H1 (cell line): Measurements from ENCODE around the gene USH1C. TPM values are rescaled to one million over a fixed set of nuclear protein-coding genes. Genes with fewer than 3 reads are reported as not detected.
A peak's percentile ranks its signal among the peaks of the same experiment; 100 is the strongest.

Source experiments
- CTCF ChIA-PET: fragments of 300-600 bp; sonication (Branson Sonifier 250); formaldehyde crosslinking; loops from one replicate; lab custom pipeline; 2021; ENCODE audit not compliant: partially characterized antibody; lab: Charles Lee
- POLR2A ChIA-PET: fragments of 300-600 bp; sonication (Branson Sonifier 250); formaldehyde crosslinking; loops from one replicate; lab custom pipeline; 2021; ENCODE audit warnings: inconsistent platforms; ENCODE audit not compliant: partially characterized antibody; lab: Charles Lee
- DNase-seq, 2 experiments: peaks; one replicate each; pipeline versions ENCODE4 v3.0.0 to v3.0.0-alpha.2; 2010 to 2022; ENCODE audit warnings: low spot score in 2 of 2, low read depth in 1 of 2, mixed read lengths in 1 of 2
- FAIRE-seq: peaks from 2 replicates; lab custom pipeline; 2011; peaks lifted over from hg19 to GRCh38; lab: Jason Lieb, UNC
- H2AFZ ChIP-seq: 2 replicates; pipeline ENCODE4 v1.8.1; 2012; ENCODE audit warnings: low read length, inconsistent platforms
- H2AK5ac ChIP-seq: 2 replicates; pipeline ENCODE4 v1.6.1; 2013; ENCODE audit warnings: low read depth, low read length
- H2BK120ac ChIP-seq: replicated peaks from 2 replicates; pipeline ENCODE3; 2013; ENCODE audit warnings: low read depth, low read length, inconsistent platforms
- H2BK12ac ChIP-seq: 2 replicates; pipeline ENCODE4 v1.6.1; 2013; ENCODE audit warnings: low read depth, low read length
- H2BK15ac ChIP-seq: 2 replicates; pipeline ENCODE4 v1.6.1; 2013; ENCODE audit warnings: low read length
- H2BK20ac ChIP-seq: 2 replicates; pipeline ENCODE4 v1.6.1; 2013; ENCODE audit warnings: low read length
- H2BK5ac ChIP-seq: 2 replicates; pipeline ENCODE4 v1.6.1; 2013; ENCODE audit warnings: low read depth, low read length
- H3K14ac ChIP-seq: 2 replicates; pipeline ENCODE4 v1.6.1; 2013; ENCODE audit warnings: inconsistent platforms; ENCODE audit not compliant: insufficient read length
- H3K18ac ChIP-seq: 2 replicates; pipeline ENCODE4 v1.6.1; 2013; ENCODE audit warnings: low read length; ENCODE audit errors: extremely low read depth
- H3K23ac ChIP-seq: 2 replicates; pipeline ENCODE4 v1.6.1; 2013; ENCODE audit warnings: inconsistent platforms; ENCODE audit not compliant: insufficient read length
- H3K23me2 ChIP-seq: 2 replicates; pipeline ENCODE4 v1.6.1; 2013; ENCODE audit warnings: low read depth, low read length
- H3K27ac ChIP-seq: 2 replicates; pipeline ENCODE4 v1.6.1; 2011; ENCODE audit warnings: low read depth, low read length, inconsistent platforms
- H3K27me3 ChIP-seq, 4 experiments: replicated peaks in 1 of 4; 1 replicate in 1 of 4; 2 replicates in 3 of 4; pipeline versions ENCODE4 v1.6.1 to v1.8.1; 2011 to 2013; ENCODE audit warnings: low read length in 3 of 4, mild to moderate bottlenecking in 3 of 4, inconsistent platforms in 2 of 4, mixed read lengths in 2 of 4, moderate library complexity in 1 of 4; ENCODE audit not compliant: control insufficient read depth in 3 of 4, insufficient read depth in 3 of 4; ENCODE audit errors: extremely low read depth in 1 of 4
- H3K36me3 ChIP-seq, 4 experiments: 2 replicates each; pipeline versions ENCODE4 v1.6.1 to v1.8.1; 2011 to 2013; ENCODE audit warnings: mild to moderate bottlenecking in 4 of 4, low read length in 3 of 4, moderate library complexity in 2 of 4, control low read depth in 1 of 4, inconsistent platforms in 1 of 4; ENCODE audit not compliant: insufficient read depth in 4 of 4, control insufficient read depth in 2 of 4
- H3K4ac ChIP-seq: replicated peaks from 2 replicates; pipeline ENCODE3; 2013; ENCODE audit warnings: low read length, low read depth, mixed read lengths, inconsistent platforms; ENCODE audit not compliant: insufficient read length
- H3K4me1 ChIP-seq, 4 experiments: replicated peaks in 1 of 4; 1 replicate in 1 of 4; 2 replicates in 3 of 4; pipeline versions ENCODE4 v1.6.1 to v1.8.1; 2011 to 2013; ENCODE audit warnings: low read length in 3 of 4, inconsistent platforms in 2 of 4, mixed read lengths in 1 of 4; ENCODE audit not compliant: insufficient read depth in 4 of 4, control insufficient read depth in 3 of 4
- H3K4me2 ChIP-seq, 2 experiments: 2 replicates each; pipeline versions ENCODE4 v1.6.1 to v1.8.1; 2011 to 2013; ENCODE audit warnings: low read depth in 2 of 2, low read length in 2 of 2, control low read depth in 1 of 2, inconsistent platforms in 1 of 2, mild to moderate bottlenecking in 1 of 2; ENCODE audit not compliant: insufficient read depth in 1 of 2
- H3K4me3 ChIP-seq, 4 experiments: fragments of 200-600, 300-600 bp in 1 of 4; sonication (generic), shearing (Covaris generic), sonication (Bioruptor Twin) in 1 of 4; 2 replicates each; pipeline versions ENCODE4 v1.5.1 to v1.8.1; 2011 to 2016; ENCODE audit warnings: low read length in 4 of 4, low read depth in 3 of 4, control low read depth in 2 of 4, inconsistent platforms in 2 of 4, mild to moderate bottlenecking in 2 of 4, mixed read lengths in 1 of 4, moderate library complexity in 1 of 4; ENCODE audit not compliant: insufficient read depth in 2 of 4; ENCODE audit errors: extremely low read depth in 1 of 4
- H3K56ac ChIP-seq: replicated peaks from 2 replicates; pipeline ENCODE3; 2013; ENCODE audit warnings: low read depth, mild to moderate bottlenecking, mixed read lengths, low read length, inconsistent platforms; ENCODE audit not compliant: insufficient read length
- H3K79me1 ChIP-seq: 2 replicates; pipeline ENCODE4 v1.6.1; 2013; ENCODE audit warnings: low read depth, low read length, control low read depth
- H3K79me2 ChIP-seq, 2 experiments: 2 replicates each; pipeline versions ENCODE4 v1.6.1 to v1.8.1; 2012 to 2013; ENCODE audit warnings: low read length in 2 of 2, mild to moderate bottlenecking in 2 of 2, inconsistent platforms in 1 of 2; ENCODE audit not compliant: insufficient read depth in 2 of 2, control insufficient read depth in 1 of 2
- H3K9ac ChIP-seq, 4 experiments: replicated peaks in 1 of 4; 1 replicate in 1 of 4; 2 replicates in 3 of 4; pipeline versions ENCODE4 v1.6.1 to v1.8.1; 2011 to 2013; ENCODE audit warnings: low read depth in 3 of 4, low read length in 3 of 4, control low read depth in 2 of 4, mild to moderate bottlenecking in 2 of 4, moderate library complexity in 2 of 4, inconsistent platforms in 1 of 4; ENCODE audit errors: extremely low read depth in 1 of 4
- H3K9me3 ChIP-seq, 2 experiments: 2 replicates each; pipeline versions ENCODE4 v1.6.1 to v1.8.1; 2012 to 2013; ENCODE audit warnings: mild to moderate bottlenecking in 2 of 2, moderate library complexity in 2 of 2, control low read depth in 1 of 2, inconsistent platforms in 1 of 2, low read depth in 1 of 2, low read length in 1 of 2, mixed read lengths in 1 of 2; ENCODE audit not compliant: insufficient read depth in 2 of 2
- H4K20me1 ChIP-seq, 2 experiments: replicated peaks in 1 of 2; 2 replicates each; pipeline versions ENCODE3 to v1.8.1; 2011 to 2013; ENCODE audit warnings: inconsistent platforms in 2 of 2, low read length in 2 of 2, mild to moderate bottlenecking in 1 of 2; ENCODE audit not compliant: insufficient read depth in 2 of 2, control insufficient read depth in 1 of 2
- H4K5ac ChIP-seq: 2 replicates; pipeline ENCODE4 v1.6.1; 2013; ENCODE audit warnings: low read length, low read depth, mixed read lengths, inconsistent platforms; ENCODE audit not compliant: insufficient read length
- H4K8ac ChIP-seq: 2 replicates; pipeline ENCODE4 v1.8.0; 2013; ENCODE audit warnings: mild to moderate bottlenecking, moderate library complexity, low read length, inconsistent platforms; ENCODE audit not compliant: insufficient read depth; ENCODE audit errors: extremely low read depth
- H4K91ac ChIP-seq: replicated peaks from 2 replicates; pipeline ENCODE3; 2013; ENCODE audit warnings: low read length, mixed read lengths, inconsistent platforms; ENCODE audit not compliant: insufficient read length
- NANOG ChIP-seq: IDR thresholded peaks from 2 replicates; pipeline ENCODE4 v1.6.1; 2011; ENCODE audit warnings: low read length, low read depth, mild to moderate bottlenecking, inconsistent platforms; ENCODE audit not compliant: insufficient read depth, poor library complexity, severe bottlenecking
- SIRT6 ChIP-seq: IDR thresholded peaks from one replicate; pipeline ENCODE4 v1.7.1; 2012; ENCODE audit warnings: low read length, inconsistent platforms
- TBP ChIP-seq: IDR thresholded peaks from 2 replicates; pipeline ENCODE4 v1.6.1; 2011; ENCODE audit warnings: low read depth, low read length, improper control_type of control experiment
- ZNF274 ChIP-seq: IDR thresholded peaks from 2 replicates; pipeline ENCODE4 v1.7.0; 2012; ENCODE audit warnings: low read length, borderline replicate concordance; ENCODE audit errors: extremely low read depth
- WGBS, 2 experiments: shearing (Covaris generic) in 1 of 2; methylation state at CpG; one replicate each; pipeline versions ENCODE4 v1.1.6 to v1.1.7; 2013 to 2015; ENCODE audit warnings: low lambda C conversion rate in 2 of 2, mixed read lengths in 2 of 2, inconsistent platforms in 1 of 2, low coverage in 1 of 2, missing lambda C conversion rate in 1 of 2; ENCODE audit not compliant: insufficient replicate concordance in 2 of 2, insufficient coverage in 1 of 2, insufficient read length in 1 of 2; ENCODE audit errors: extremely low coverage in 1 of 2, missing lambda C conversion rate in 1 of 2; 5-methylcytosine and 5-hydroxymethylcytosine counted together
- polyA plus RNA-seq, 7 experiments: library from polyadenylated mRNA; depleted of rRNA in 3 of 7; stranded (reverse) in 5 of 7; unstranded in 2 of 7; fragments of >200 nt in 5 of 7; fragments of 200-250 nt in 2 of 7; gene quantifications; 1 replicate in 5 of 7; 2 replicates in 1 of 7; 4 replicates in 1 of 7; pipeline versions ENCODE4 v1.2.1 to v1.2.3, GENCODE V29; 2011 to 2013; ENCODE audit warnings: missing spikeins in 2 of 7, mixed read lengths in 2 of 7
- total RNA-seq: library from RNA; stranded (reverse); fragmentation: NEBNext Ultra II Directional; extraction: Animal tissue kit (Norgen Biotek cat#: 25700); gene quantifications from 2 replicates; pipeline ENCODE4 v1.2.1, GENCODE V29; 2021

Gene USH1C
- total and polyA plus RNA-seq, 2 of the 8 experiments (the other 6 are each of a cell fraction or from before 2014, with no cell fraction given), result 1.3 to 1.6 TPM

DNA sequence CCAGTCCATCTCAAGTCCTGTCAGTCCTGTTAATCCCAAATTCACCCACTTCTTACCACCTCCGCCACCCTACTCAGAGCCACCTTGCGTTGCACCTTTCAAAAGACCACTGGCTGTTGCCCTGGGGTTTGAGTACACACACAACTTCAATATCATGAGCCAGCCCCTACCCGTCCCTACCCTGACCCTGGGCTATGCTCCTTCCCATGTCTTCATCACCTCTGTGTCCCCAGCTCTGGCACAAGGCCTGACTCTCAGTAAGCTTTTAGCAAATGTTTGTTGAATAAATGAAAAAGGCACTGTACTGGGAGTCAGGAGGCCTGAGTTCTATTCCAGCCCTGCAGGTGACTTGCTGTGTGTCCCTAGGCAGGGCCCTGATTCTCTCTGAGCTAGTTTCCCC is 29.3 kb upstream of the USH1C start:
- Histone ChIP-seq H3K56ac (no peak overlapping the region), H2BK12ac (peak overlapping the region; percentile 33; the same call in 1 of the 2 replicates)
- FAIRE-seq, result no peak

More for the DNA sequence above, 29.3 kb upstream of the USH1C start:
- Histone ChIP-seq H3K4me3 (no peak overlapping the region), H3K4ac (no peak overlapping the region)
- TF ChIP-seq NANOG (no peak), ZNF274 (no peak), SIRT6 (no peak), TBP (no peak)
- TF ChIP-seq, all 59 proteins: peak for 0
- Histone ChIP-seq H4K8ac (no peak overlapping the region; the same call in 1 of the 2 replicates), H3K79me1 (no peaks in the 10 kb centered on the region), H2BK120ac (no peak overlapping the region), H3K36me3 (no peaks in the 10 kb centered on the region), H2BK15ac (no peak overlapping the region), H3K79me2 (no peaks in the 10 kb centered on the region), H3K9me3 (no peaks in the 10 kb centered on the region), H2AK5ac (no peak overlapping the region), H3K14ac (no peak overlapping the region), H3K4me2 (no peak overlapping the region), H4K5ac (no peak overlapping the region), H3K27me3 (no peaks in the 10 kb centered on the region), H3K18ac (no peak overlapping the region), H4K91ac (no peak overlapping the region), H3K27ac (no peak overlapping the region), H2BK5ac (no peak overlapping the region), H3K23ac (no peak overlapping the region), H2AFZ (no peak overlapping the region), H4K20me1 (peaks cover 0 to 10% of the 10 kb centered on the region in 2 experiments), H3K23me2 (no peaks in the 10 kb centered on the region), H3K9ac (no peak overlapping the region), H3K4me1 (peaks cover 0 to 6% (median 2%) of the 10 kb centered on the region in 4 experiments; a peak in 5 of 7 replicates), H2BK20ac (no peak overlapping the region)
- peak in 1 of 2 experiments; percentile 35 for DNase-seq
- ChIA-PET POLR2A (no interaction called here), CTCF (interaction anchor here (0.9 to 2.2 kb wide), 3 partner anchors 10 to 26 kb away, joined by 3 to 18 read pairs (median 4); no protein-coding TSS in a partner anchor)
- WGBS, 2 experiments, result 77% methylated on average over 3 of the region's 3 CpGs; no CpG with 5 or more reads in 1 of the 2 experiments
